ENCODE data around the gene SEPTIN3.

The SEPTIN3 gene

GRCh38 chr22:41976961-41977566, 7.8 kb downstream of the SEPTIN3 start:
- no peak for DNase-seq (ENCODE audit: low read depth)

- DNase-seq (ENCODE audit: low read depth), result no peak
Measured at GRCh38 chr22:41978732-41979131, 9.5 kb downstream of the SEPTIN3 start.

GRCh38 chr22:41979423-41980250, 10.4 kb downstream of the SEPTIN3 start:
- DNase-seq (ENCODE audit: low read depth), result no peak

- no peak for DNase-seq (ENCODE audit: low read depth)
Measured at GRCh38 chr22:41982865-41983264, 13.6 kb downstream of the SEPTIN3 start.

- no peak for DNase-seq (ENCODE audit: low read depth)
Measured at GRCh38 chr22:41983513-41984405, 14.5 kb downstream of the SEPTIN3 start.

GRCh38 chr22:41987276-41987675, 18.0 kb downstream of the SEPTIN3 start:
- DNase-seq (ENCODE audit: low read depth), result no peak

GRCh38 chr22:41989246-41989645, 20.0 kb downstream of the SEPTIN3 start:
- DNase-seq (ENCODE audit: low read depth), result no peak

- DNase-seq (ENCODE audit: low read depth), result no peak
Measured at GRCh38 chr22:41991111-41991510, 21.9 kb downstream of the SEPTIN3 start.

GRCh38 chr22:41992496-41992895, 23.3 kb downstream of the SEPTIN3 start:
- no peak for DNase-seq (ENCODE audit: low read depth)

GRCh38 chr22:41995211-41995610, 26.0 kb downstream of the SEPTIN3 start:
- no peak for DNase-seq (ENCODE audit: low read depth)

GRCh38 chr22:41996826-41997225, 27.6 kb downstream of the SEPTIN3 start:
- no peak for DNase-seq (ENCODE audit: low read depth)

- no peak for DNase-seq (ENCODE audit: low read depth)
Measured at GRCh38 chr22:41998361-41999261, 29.4 kb downstream of the SEPTIN3 start, which contains the start of gene WBP2NL. TSS of gene WBP2NL (plus strand) at chr22:41998788. CDS start at chr22:41998819, 31 bp downstream.

GRCh38 chr22:42000466-42000865, 31.2 kb downstream of the SEPTIN3 start:
- no peak for DNase-seq (ENCODE audit: low read depth)

- DNase-seq (ENCODE audit: low read depth), result no peak
Measured at GRCh38 chr22:42001121-42001520, 31.9 kb downstream of the SEPTIN3 start.

GRCh38 chr22:42001706-42002105, 32.5 kb downstream of the SEPTIN3 start:
- DNase-seq (ENCODE audit: low read depth), result no peak

GRCh38 chr22:42007922-42008321, 38.7 kb downstream of the SEPTIN3 start:
- DNase-seq (ENCODE audit: low read depth), result no peak

- DNase-seq (ENCODE audit: low read depth), result no peak
Measured at GRCh38 chr22:42010778-42011177, 41.5 kb downstream of the SEPTIN3 start.

GRCh38 chr22:42013385-42013784, 44.1 kb downstream of the SEPTIN3 start:
- no peak for DNase-seq (ENCODE audit: low read depth)

GRCh38 chr22:42016111-42016510, 46.9 kb downstream of the SEPTIN3 start:
- DNase-seq (ENCODE audit: low read depth), result no peak

- DNase-seq (ENCODE audit: low read depth), result no peak
Measured at GRCh38 chr22:42018224-42018623, 49.0 kb downstream of the SEPTIN3 start.

Measured in CMK (cell line).